Measurements from ENCODE around the gene MBD5.

MBD5 gene

GRCh38 chr2:148545390-148546256 is 524.7 kb downstream of the MBD5 start:
- Histone ChIP-seq H2BK5ac (ENCODE audit: low read depth, low read length, poor library complexity) (no peak overlapping the region), H3K4ac (ENCODE audit: low read depth, low read length) (no peak overlapping the region), H3K23ac (ENCODE audit: low read length) (no peak overlapping the region), H4K8ac (ENCODE audit: low read depth, low read length) (no peak overlapping the region), H2BK12ac (ENCODE audit: low read length) (no peak overlapping the region), H3K36me3 (ENCODE audit: control insufficient read depth in 1 of 2, insufficient read depth in 2 of 2, low read length in 2 of 2) (no peaks in the 10 kb centered on the region), H3K14ac (ENCODE audit: low read length) (no peak overlapping the region), H3K79me1 (ENCODE audit: low read length) (no peaks in the 10 kb centered on the region), H3K4me2 (ENCODE audit: low read length) (no peak overlapping the region), H4K91ac (ENCODE audit: low read depth, low read length) (no peak overlapping the region), H3K27ac (ENCODE audit: low read depth, low read length) (no peak overlapping the region), H3K4me3 (ENCODE audit: low read depth, low read length) (no peak overlapping the region), H2BK120ac (ENCODE audit: insufficient read depth, low read length, poor library complexity) (no peak overlapping the region), H3K18ac (ENCODE audit: low read length) (no peak overlapping the region), H3K79me2 (ENCODE audit: control insufficient read depth, insufficient read depth, low read length, poor library complexity) (no peaks in the 10 kb centered on the region), H2AK5ac (ENCODE audit: low read length) (no peak overlapping the region), H3K27me3 (ENCODE audit: insufficient read depth, low read length) (no peaks in the 10 kb centered on the region), H3K9me3 (ENCODE audit: insufficient read depth, low read depth, low read length) (no peaks in the 10 kb centered on the region), H3K9ac (ENCODE audit: low read length) (no peak overlapping the region), H3K4me1 (ENCODE audit: control insufficient read depth in 1 of 2, insufficient read depth in 2 of 2, low read length in 2 of 2) (no peaks in the 10 kb centered on the region), H2AFZ (ENCODE audit: insufficient read depth, low read length, poor library complexity) (no peak overlapping the region), H4K12ac (ENCODE audit: low read depth, low read length) (no peak overlapping the region)
- no peak for DNase-seq
- no CpG with 5 or more reads among the region's 8 CpGs for WGBS (ENCODE audit: extremely low coverage, insufficient coverage, insufficient read length)

GRCh38 chr2:148546270-148546669 is 525.4 kb downstream of the MBD5 start:
- no peak for DNase-seq
- no peak overlapping the region for H2BK12ac ChIP-seq (ENCODE audit: low read length)
- H2AFZ ChIP-seq (ENCODE audit: insufficient read depth, low read length, poor library complexity), result no peak overlapping the region
- no peak overlapping the region for H3K27ac ChIP-seq (ENCODE audit: low read depth, low read length)
- no peak overlapping the region for H3K14ac ChIP-seq (ENCODE audit: low read length)
- H3K79me2 ChIP-seq (ENCODE audit: control insufficient read depth, insufficient read depth, low read length, poor library complexity), result no peaks in the 10 kb centered on the region
- H4K12ac ChIP-seq (ENCODE audit: low read depth, low read length), result no peak overlapping the region
- H3K4me1 ChIP-seq (ENCODE audit: control insufficient read depth in 1 of 2, insufficient read depth in 2 of 2, low read length in 2 of 2), result no peaks in the 10 kb centered on the region
- no peak overlapping the region for H3K4me2 ChIP-seq (ENCODE audit: low read length)
- H3K27me3 ChIP-seq (ENCODE audit: insufficient read depth, low read length), result no peaks in the 10 kb centered on the region
- no peak overlapping the region for H3K4me3 ChIP-seq (ENCODE audit: low read depth, low read length)
- no peaks in the 10 kb centered on the region for H3K9me3 ChIP-seq (ENCODE audit: insufficient read depth, low read depth, low read length)
- no peak overlapping the region for H4K91ac ChIP-seq (ENCODE audit: low read depth, low read length)
- no peak overlapping the region for H2BK5ac ChIP-seq (ENCODE audit: low read depth, low read length, poor library complexity)
- no peak overlapping the region for H3K23ac ChIP-seq (ENCODE audit: low read length)
- H2BK120ac ChIP-seq (ENCODE audit: insufficient read depth, low read length, poor library complexity), result no peak overlapping the region
- WGBS (ENCODE audit: extremely low coverage, insufficient coverage, insufficient read length), result no CpG with 5 or more reads among the region's 1 CpG
- no peaks in the 10 kb centered on the region for H3K36me3 ChIP-seq (ENCODE audit: control insufficient read depth in 1 of 2, insufficient read depth in 2 of 2, low read length in 2 of 2)
- H3K18ac ChIP-seq (ENCODE audit: low read length), result no peak overlapping the region
- H4K8ac ChIP-seq (ENCODE audit: low read depth, low read length), result no peak overlapping the region
- no peak overlapping the region for H2AK5ac ChIP-seq (ENCODE audit: low read length)
- H3K79me1 ChIP-seq (ENCODE audit: low read length), result no peaks in the 10 kb centered on the region
- H3K4ac ChIP-seq (ENCODE audit: low read depth, low read length), result no peak overlapping the region
- H3K9ac ChIP-seq (ENCODE audit: low read length), result no peak overlapping the region

- H2AK5ac ChIP-seq (ENCODE audit: low read length), result no peak overlapping the region
- no peak overlapping the region for H3K9ac ChIP-seq (ENCODE audit: low read length)
- H2BK120ac ChIP-seq (ENCODE audit: insufficient read depth, low read length, poor library complexity), result no peak overlapping the region
- no peaks in the 10 kb centered on the region for H3K36me3 ChIP-seq (ENCODE audit: control insufficient read depth in 1 of 2, insufficient read depth in 2 of 2, low read length in 2 of 2)
- H2BK12ac ChIP-seq (ENCODE audit: low read length), result no peak overlapping the region
- DNase-seq, result no peak
- no peak overlapping the region for H4K8ac ChIP-seq (ENCODE audit: low read depth, low read length)
- H3K18ac ChIP-seq (ENCODE audit: low read length), result no peak overlapping the region
- no peak overlapping the region for H3K4me2 ChIP-seq (ENCODE audit: low read length)
- H3K4me1 ChIP-seq (ENCODE audit: control insufficient read depth in 1 of 2, insufficient read depth in 2 of 2, low read length in 2 of 2), result peaks cover 0 to 2% of the 10 kb centered on the region in 2 experiments
- no CpG with 5 or more reads among the region's 7 CpGs for WGBS (ENCODE audit: extremely low coverage, insufficient coverage, insufficient read length)
- H3K4ac ChIP-seq (ENCODE audit: low read depth, low read length), result no peak overlapping the region
- no peak overlapping the region for H4K12ac ChIP-seq (ENCODE audit: low read depth, low read length)
- H3K23ac ChIP-seq (ENCODE audit: low read length), result no peak overlapping the region
- H3K9me3 ChIP-seq (ENCODE audit: insufficient read depth, low read depth, low read length), result no peaks in the 10 kb centered on the region
- no peak overlapping the region for H3K4me3 ChIP-seq (ENCODE audit: low read depth, low read length)
- H2AFZ ChIP-seq (ENCODE audit: insufficient read depth, low read length, poor library complexity), result no peak overlapping the region
- no peak overlapping the region for H4K91ac ChIP-seq (ENCODE audit: low read depth, low read length)
- H3K79me1 ChIP-seq (ENCODE audit: low read length), result no peaks in the 10 kb centered on the region
- no peaks in the 10 kb centered on the region for H3K79me2 ChIP-seq (ENCODE audit: control insufficient read depth, insufficient read depth, low read length, poor library complexity)
- H3K27me3 ChIP-seq (ENCODE audit: insufficient read depth, low read length), result no peaks in the 10 kb centered on the region
- no peak overlapping the region for H3K27ac ChIP-seq (ENCODE audit: low read depth, low read length)
- H2BK5ac ChIP-seq (ENCODE audit: low read depth, low read length, poor library complexity), result no peak overlapping the region
- H3K14ac ChIP-seq (ENCODE audit: low read length), result no peak overlapping the region
Observed at GRCh38 chr2:148548716-148549400, 528.0 kb downstream of the MBD5 start.

- H2BK120ac ChIP-seq (ENCODE audit: insufficient read depth, low read length, poor library complexity), result no peak overlapping the region
- no peak overlapping the region for H3K4ac ChIP-seq (ENCODE audit: low read depth, low read length)
- H4K91ac ChIP-seq (ENCODE audit: low read depth, low read length), result no peak overlapping the region
- no peak overlapping the region for H4K8ac ChIP-seq (ENCODE audit: low read depth, low read length)
- no peak overlapping the region for H3K27ac ChIP-seq (ENCODE audit: low read depth, low read length)
- peaks cover 0 to 4% of the 10 kb centered on the region in 2 experiments for H3K4me1 ChIP-seq (ENCODE audit: control insufficient read depth in 1 of 2, insufficient read depth in 2 of 2, low read length in 2 of 2)
- no peak overlapping the region for H2AFZ ChIP-seq (ENCODE audit: insufficient read depth, low read length, poor library complexity)
- no peak overlapping the region for H3K4me2 ChIP-seq (ENCODE audit: low read length)
- H3K27me3 ChIP-seq (ENCODE audit: insufficient read depth, low read length), result no peaks in the 10 kb centered on the region
- H3K9ac ChIP-seq (ENCODE audit: low read length), result no peak overlapping the region
- no peak overlapping the region for H3K4me3 ChIP-seq (ENCODE audit: low read depth, low read length)
- DNase-seq, result no peak
- no peak overlapping the region for H2BK5ac ChIP-seq (ENCODE audit: low read depth, low read length, poor library complexity)
- peak overlapping the region; percentile 13 for H3K23ac ChIP-seq (ENCODE audit: low read length)
- H3K9me3 ChIP-seq (ENCODE audit: insufficient read depth, low read depth, low read length), result no peaks in the 10 kb centered on the region
- no peaks in the 10 kb centered on the region for H3K79me1 ChIP-seq (ENCODE audit: low read length)
- WGBS (ENCODE audit: extremely low coverage, insufficient coverage, insufficient read length), result no CpG with 5 or more reads among the region's 9 CpGs
- no peak overlapping the region for H2AK5ac ChIP-seq (ENCODE audit: low read length)
- no peak overlapping the region for H3K14ac ChIP-seq (ENCODE audit: low read length)
- H2BK12ac ChIP-seq (ENCODE audit: low read length), result no peak overlapping the region
- no peak overlapping the region for H3K18ac ChIP-seq (ENCODE audit: low read length)
- H4K12ac ChIP-seq (ENCODE audit: low read depth, low read length), result no peak overlapping the region
- H3K79me2 ChIP-seq (ENCODE audit: control insufficient read depth, insufficient read depth, low read length, poor library complexity), result no peaks in the 10 kb centered on the region
- H3K36me3 ChIP-seq (ENCODE audit: control insufficient read depth in 1 of 2, insufficient read depth in 2 of 2, low read length in 2 of 2), result no peaks in the 10 kb centered on the region
Observed at GRCh38 chr2:148552675-148553331, 531.9 kb downstream of the MBD5 start.
